ENCODE data around the gene FASTKD1.

The FASTKD1 gene

DNA sequence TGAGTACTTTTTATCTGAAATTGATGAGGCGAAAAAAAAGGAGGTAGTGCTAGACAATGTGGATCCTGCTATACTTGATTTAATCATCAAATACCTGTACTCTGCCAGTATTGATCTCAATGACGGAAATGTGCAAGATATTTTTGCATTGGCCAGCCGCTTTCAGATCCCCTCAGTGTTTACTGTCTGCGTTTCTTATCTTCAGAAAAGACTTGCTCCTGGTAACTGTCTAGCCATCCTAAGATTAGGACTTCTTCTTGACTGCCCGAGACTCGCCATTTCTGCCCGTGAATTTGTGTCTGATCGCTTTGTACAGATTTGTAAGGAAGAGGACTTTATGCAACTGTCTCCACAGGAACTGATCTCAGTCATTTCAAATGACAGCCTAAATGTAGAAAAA lies 63.7 kb downstream of the FASTKD1 start:
- H3K4me3 ChIP-seq (replicated peaks in 1 of 2; ENCODE audit: low read depth in 2 of 2, low read length in 2 of 2) = no peak overlapping the region
- TF ChIP-seq, protein P1, sequence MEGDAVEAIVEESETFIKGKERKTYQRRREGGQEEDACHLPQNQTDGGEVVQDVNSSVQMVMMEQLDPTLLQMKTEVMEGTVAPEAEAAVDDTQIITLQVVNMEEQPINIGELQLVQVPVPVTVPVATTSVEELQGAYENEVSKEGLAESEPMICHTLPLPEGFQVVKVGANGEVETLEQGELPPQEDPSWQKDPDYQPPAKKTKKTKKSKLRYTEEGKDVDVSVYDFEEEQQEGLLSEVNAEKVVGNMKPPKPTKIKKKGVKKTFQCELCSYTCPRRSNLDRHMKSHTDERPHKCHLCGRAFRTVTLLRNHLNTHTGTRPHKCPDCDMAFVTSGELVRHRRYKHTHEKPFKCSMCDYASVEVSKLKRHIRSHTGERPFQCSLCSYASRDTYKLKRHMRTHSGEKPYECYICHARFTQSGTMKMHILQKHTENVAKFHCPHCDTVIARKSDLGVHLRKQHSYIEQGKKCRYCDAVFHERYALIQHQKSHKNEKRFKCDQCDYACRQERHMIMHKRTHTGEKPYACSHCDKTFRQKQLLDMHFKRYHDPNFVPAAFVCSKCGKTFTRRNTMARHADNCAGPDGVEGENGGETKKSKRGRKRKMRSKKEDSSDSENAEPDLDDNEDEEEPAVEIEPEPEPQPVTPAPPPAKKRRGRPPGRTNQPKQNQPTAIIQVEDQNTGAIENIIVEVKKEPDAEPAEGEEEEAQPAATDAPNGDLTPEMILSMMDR (IDR thresholded peaks at IDR 0.05; ENCODE audit: low read depth, low read length) = no peak
- DNase-seq (ENCODE audit: low read depth in 2 of 2) = no peak

DNA sequence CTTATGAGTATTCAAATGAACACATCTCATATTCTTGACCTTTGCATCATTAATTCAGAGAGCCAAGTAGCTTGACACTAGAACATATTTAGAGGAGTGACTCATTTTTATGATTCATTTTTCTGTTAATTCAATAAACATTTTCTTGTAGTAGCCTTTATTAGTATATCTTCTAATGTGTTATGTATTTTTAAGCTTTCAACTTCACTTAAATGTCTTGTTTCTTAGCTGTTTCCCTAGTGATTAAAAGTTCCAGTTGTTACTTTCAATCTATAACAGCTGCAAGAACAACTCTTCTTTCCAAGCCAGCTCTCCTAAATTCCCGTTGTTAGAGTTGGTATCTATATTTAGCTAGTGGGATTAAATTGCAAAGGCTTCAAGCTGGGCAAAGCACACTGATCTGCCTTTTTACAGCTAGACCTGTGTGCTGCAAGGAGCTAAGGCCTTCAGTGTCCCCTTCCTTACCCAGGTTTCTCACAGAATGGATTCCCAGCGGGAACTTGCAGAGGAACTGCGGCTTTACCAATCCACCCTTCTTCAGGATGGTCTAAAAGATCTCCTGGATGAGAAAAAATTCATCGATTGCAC lies 64.3 kb downstream of the FASTKD1 start, which contains the start of gene KLHL41:
TSS of gene KLHL41 (plus strand) at position 405 of the 588 bp plus-strand sequence. CDS start at position 482, 77 bp downstream.
- TF ChIP-seq, protein P1 (IDR thresholded peaks at IDR 0.05; ENCODE audit: low read depth, low read length) = no peak
- DNase-seq (ENCODE audit: low read depth in 2 of 2) = peak; percentile 51
- no peak within 1 kb of the TSS for H3K4me3 ChIP-seq (replicated peaks in 1 of 2; ENCODE audit: low read depth in 2 of 2, low read length in 2 of 2)

DNA sequence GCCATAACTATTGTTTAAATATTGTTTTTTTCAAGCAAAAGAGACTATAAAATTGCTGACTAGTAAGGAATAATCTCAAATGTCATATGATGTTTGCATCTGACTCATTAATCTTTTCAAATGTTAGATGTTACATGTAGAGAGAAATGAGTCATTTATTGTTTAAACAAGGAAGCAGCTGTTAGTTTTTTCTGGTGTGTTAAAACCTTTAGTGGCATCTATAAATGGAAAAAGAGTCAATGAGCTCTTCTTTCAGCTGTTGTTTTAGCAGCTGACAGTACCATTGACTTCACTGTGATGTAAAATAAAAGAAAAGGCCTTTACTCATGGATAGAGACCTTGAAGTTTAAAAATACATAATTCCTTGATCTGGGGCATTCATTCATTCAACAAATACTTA lies 66.0 kb downstream of the FASTKD1 start:
- H3K4me3 ChIP-seq (replicated peaks in 1 of 2; ENCODE audit: low read depth in 2 of 2, low read length in 2 of 2) = no peak overlapping the region
- TF ChIP-seq, protein P1 (IDR thresholded peaks at IDR 0.05; ENCODE audit: low read depth, low read length) = no peak
- peak; percentile 64 to 81 for DNase-seq (ENCODE audit: low read depth in 2 of 2)

DNA sequence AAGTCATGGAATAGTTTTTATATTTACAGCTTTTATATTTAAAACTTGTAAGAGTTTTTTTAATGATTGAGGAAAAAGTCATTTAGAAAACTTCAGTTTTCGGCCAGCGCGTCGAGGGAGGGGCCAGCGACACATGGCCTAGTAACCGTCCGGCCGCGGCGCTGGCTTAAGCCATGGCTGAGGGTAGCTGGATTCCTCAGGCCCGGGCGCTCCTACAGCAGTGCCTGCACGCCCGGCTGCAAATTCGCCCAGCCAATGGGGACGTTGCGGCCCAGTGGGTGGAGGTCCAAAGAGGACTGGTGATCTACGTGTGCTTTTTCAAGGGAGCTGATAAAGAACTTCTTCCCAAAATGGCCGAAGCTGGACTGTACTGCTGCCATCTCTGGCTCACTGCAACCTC lies 69.0 kb downstream of the FASTKD1 start:
- TF ChIP-seq, protein P1 (IDR thresholded peaks at IDR 0.05; ENCODE audit: low read depth, low read length) = no peak
- H3K4me3 ChIP-seq (replicated peaks in 1 of 2; ENCODE audit: low read depth in 2 of 2, low read length in 2 of 2) = no peak overlapping the region
- DNase-seq (ENCODE audit: low read depth in 2 of 2) = no peak

DNA sequence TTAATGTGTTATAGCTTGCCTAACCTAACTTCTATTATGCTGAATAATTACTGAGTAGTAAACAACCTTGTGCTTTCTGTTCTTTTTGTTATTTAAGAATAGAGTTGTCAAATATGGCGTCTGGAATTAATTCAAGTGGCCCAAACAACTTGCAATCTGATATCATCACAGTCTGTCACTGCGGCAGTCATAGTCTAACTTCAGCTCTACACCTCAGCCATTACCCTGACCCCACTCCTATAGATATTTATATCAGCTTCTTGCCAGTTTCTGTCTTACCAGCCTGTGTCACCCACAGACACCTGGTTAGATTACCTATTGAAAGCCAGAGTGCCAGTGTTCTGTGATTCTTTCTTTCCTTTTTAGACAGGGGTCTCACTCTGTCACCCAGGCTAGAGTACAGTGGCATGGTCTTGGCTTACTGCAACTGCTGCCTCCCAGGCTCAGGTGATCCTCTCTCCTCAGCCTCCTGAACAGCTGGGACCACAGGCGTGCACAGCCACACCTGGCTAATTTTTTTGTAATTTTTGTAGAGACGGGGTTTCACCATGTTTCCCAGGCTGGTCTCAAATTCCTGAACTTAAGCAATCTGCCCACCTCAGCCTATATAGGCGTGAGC lies 78.2 kb downstream of the FASTKD1 start:
- no peak for DNase-seq (ENCODE audit: low read depth in 2 of 2)
- no peak overlapping the region for H3K4me3 ChIP-seq (replicated peaks in 1 of 2; ENCODE audit: low read depth in 2 of 2, low read length in 2 of 2)
- TF ChIP-seq, protein P1 (IDR thresholded peaks at IDR 0.05; ENCODE audit: low read depth, low read length) = no peak

DNA sequence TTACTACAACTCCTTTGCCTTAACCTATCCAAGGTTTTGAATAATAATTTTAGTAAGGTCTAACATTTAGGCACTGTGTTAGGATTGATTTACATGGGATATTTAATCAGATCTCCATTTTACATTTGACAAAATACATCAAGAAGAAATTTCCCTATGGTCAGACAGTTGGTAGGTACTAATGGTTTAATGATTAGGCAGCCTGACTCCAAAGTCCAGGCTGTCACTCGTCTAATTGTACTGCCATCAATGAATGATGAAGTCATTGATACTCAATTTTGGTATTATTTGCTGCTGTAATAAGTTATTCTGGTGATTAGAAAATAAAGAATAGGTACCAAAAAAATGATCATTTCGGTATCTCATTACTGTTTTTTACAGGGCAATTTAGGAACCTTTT lies 80.3 kb downstream of the FASTKD1 start:
- H3K4me3 ChIP-seq (replicated peaks in 1 of 2; ENCODE audit: low read depth in 2 of 2, low read length in 2 of 2) = no peak overlapping the region
- DNase-seq (ENCODE audit: low read depth in 2 of 2) = no peak
- TF ChIP-seq, protein P1 (IDR thresholded peaks at IDR 0.05; ENCODE audit: low read depth, low read length) = no peak
